MCF 10A (cell line): ENCODE results near the gene MED13L. TPM values are rescaled to one million over a fixed set of nuclear protein-coding genes. Genes with fewer than 3 reads are reported as not detected.

Experiments used
- BruUV-seq: library from RNA; stranded (reverse); fragments of 400-500 nt; replicated peaks from 2 replicates; lab custom pipeline; 2021; lab: Mats Ljungman, UMichigan
- CTCF ChIA-PET: fragments of 300-600 bp; sonication (Branson Sonifier 250); formaldehyde crosslinking; extraction: SDS; loops from one replicate; lab custom pipeline; 2021; ENCODE audit warnings: antibody characterized with exemption, inconsistent platforms; lab: Yijun Ruan, JAX
- POLR2A ChIA-PET: fragments of 300-600, 350-650 bp; sonication (Branson Sonifier 250); formaldehyde crosslinking; extraction: SDS; loops from one replicate; lab custom pipeline; 2020; ENCODE audit warnings: antibody characterized with exemption, inconsistent platforms; lab: Yijun Ruan, JAX
- DNase-seq: peaks from one replicate; pipeline ENCODE4 v3.0.0-alpha.2; 2018; ENCODE audit not compliant: unreplicated experiment
- H3K27ac Mint-ChIP-seq: one replicate; pipeline ENCODE4 v1.8.0; 2022; ENCODE audit warnings: mild to moderate bottlenecking, low read depth, mixed read lengths; ENCODE audit not compliant: unreplicated experiment
- H3K27me3 Mint-ChIP-seq: one replicate; pipeline ENCODE4 v1.8.0; 2022; ENCODE audit warnings: mixed read lengths; ENCODE audit not compliant: insufficient read depth, unreplicated experiment
- H3K36me3 Mint-ChIP-seq: one replicate; pipeline ENCODE4 v1.8.0; 2022; ENCODE audit warnings: mild to moderate bottlenecking, moderate library complexity, mixed read lengths; ENCODE audit not compliant: insufficient read depth, unreplicated experiment
- H3K4me1 Mint-ChIP-seq: one replicate; pipeline ENCODE4 v1.8.0; 2022; ENCODE audit warnings: mixed read lengths; ENCODE audit not compliant: insufficient read depth, unreplicated experiment
- H3K4me3 Mint-ChIP-seq: one replicate; pipeline ENCODE4 v1.8.0; 2022; ENCODE audit warnings: mild to moderate bottlenecking, moderate library complexity, mixed read lengths; ENCODE audit not compliant: unreplicated experiment
- H3K9me3 Mint-ChIP-seq: one replicate; pipeline ENCODE4 v1.8.0; 2022; ENCODE audit warnings: mixed read lengths; ENCODE audit not compliant: unreplicated experiment
- intact Hi-C: fragments of 100-400 bp; cut with micrococcal nuclease; formaldehyde crosslinking; loops from 2 replicates; pipeline ENCODE4 v1.14.1; 2022
- total RNA-seq: library from RNA; stranded (reverse); gene quantifications from 2 replicates; pipeline ENCODE4 v1.2.3, GENCODE V29; 2022
- TF ChIP-seq, protein P1 (sequence below): fragments of 200-600 bp; IDR thresholded peaks from one replicate; pipeline ENCODE4 v1.8.0; 2022; ENCODE audit warnings: antibody characterized with exemption, mild to moderate bottlenecking; ENCODE audit not compliant: unreplicated experiment

The MED13L gene
- total RNA-seq, 1 experiment from 2014 or later = 91.6 TPM

DNA sequence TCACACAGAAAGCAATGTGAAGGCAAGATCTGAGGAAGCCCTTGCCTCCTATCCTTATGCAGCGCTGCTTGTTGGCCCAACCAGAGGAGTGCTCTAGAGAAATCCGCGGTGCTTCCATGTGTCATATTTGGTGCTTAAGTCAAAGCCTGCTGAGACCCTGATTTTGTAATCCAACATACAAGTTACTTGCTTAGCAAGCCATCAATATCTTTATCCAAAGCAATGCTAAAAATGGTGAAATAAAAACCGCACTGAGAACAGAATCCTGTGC, 250.0 kb downstream of the MED13L start:
- Mint-ChIP-seq H3K4me3 (no peak overlapping the region), H3K9me3 (no peaks in the 10 kb centered on the region), H3K27me3 (no peaks in the 10 kb centered on the region), H3K36me3 (no peaks in the 10 kb centered on the region), H3K4me1 (peaks cover 7% of the 10 kb centered on the region), H3K27ac (no peak overlapping the region)
- CTCF ChIA-PET = interaction anchor here (1.2 kb wide), 2 partner anchors 11 to 29 kb away, joined by 3 read pairs; no protein-coding TSS in a partner anchor
- DNase-seq = no peak
- TF ChIP-seq, protein P1, sequence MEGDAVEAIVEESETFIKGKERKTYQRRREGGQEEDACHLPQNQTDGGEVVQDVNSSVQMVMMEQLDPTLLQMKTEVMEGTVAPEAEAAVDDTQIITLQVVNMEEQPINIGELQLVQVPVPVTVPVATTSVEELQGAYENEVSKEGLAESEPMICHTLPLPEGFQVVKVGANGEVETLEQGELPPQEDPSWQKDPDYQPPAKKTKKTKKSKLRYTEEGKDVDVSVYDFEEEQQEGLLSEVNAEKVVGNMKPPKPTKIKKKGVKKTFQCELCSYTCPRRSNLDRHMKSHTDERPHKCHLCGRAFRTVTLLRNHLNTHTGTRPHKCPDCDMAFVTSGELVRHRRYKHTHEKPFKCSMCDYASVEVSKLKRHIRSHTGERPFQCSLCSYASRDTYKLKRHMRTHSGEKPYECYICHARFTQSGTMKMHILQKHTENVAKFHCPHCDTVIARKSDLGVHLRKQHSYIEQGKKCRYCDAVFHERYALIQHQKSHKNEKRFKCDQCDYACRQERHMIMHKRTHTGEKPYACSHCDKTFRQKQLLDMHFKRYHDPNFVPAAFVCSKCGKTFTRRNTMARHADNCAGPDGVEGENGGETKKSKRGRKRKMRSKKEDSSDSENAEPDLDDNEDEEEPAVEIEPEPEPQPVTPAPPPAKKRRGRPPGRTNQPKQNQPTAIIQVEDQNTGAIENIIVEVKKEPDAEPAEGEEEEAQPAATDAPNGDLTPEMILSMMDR = no peak
- intact Hi-C loops = no loop called here
- POLR2A ChIA-PET = no interaction called here
- no TSS peak for BruUV-seq

DNA sequence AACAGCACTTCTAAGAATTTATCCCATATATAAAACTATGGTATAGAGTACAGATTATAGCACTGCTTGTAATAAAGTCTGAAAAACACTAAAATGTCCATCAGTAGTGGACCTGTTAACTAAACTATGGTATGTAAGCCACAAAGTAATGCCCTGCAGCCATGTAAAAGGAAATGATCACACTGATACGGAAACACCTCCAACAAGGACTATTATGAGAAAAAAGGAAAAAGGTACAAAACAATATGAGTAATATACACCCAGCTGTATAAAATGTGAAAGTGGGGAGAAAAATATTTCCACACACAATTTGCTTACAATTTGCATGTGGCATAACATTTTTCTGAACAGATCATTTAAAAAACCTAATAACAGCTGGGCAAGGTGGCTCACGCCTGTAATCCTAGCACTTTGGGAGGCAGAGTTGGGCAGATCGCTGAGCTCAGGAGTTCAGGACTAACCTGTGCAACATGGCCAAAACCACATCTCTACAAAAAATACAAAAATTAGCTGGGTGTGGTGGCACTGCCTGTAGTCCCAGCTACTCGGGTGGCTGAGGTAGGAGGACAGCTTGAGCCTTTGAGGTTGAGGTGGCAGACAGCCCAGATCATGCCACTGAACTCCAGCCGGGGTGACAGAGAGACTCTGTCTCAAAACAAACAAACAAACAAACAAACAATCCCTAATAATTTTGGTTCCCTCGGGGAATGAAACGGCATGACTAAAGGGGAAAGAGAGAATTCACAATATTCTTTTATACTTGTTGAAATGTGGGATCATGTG, 250.5 kb downstream of the MED13L start:
- no peaks in the 10 kb centered on the region for H3K27me3 Mint-ChIP-seq

DNA sequence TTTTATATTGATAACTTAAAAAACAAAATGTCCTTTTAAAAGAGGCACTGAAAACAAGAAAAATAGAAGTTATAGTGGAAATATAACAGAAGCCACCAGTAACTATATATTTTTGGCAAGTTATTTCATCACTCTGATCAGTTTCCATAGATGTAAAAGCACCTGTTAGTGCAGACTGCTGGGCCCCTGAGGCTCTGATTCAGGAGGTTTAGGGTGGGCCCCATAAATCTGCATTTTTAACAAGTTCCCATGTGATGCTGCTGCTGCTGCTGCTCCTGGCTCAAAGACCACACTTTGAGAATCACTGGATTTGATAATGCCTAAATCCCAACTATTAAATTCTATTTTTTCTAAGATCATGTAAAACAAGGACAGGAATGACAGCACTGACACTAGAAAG, 251.1 kb downstream of the MED13L start:
- ChIA-PET CTCF (no interaction called here), POLR2A (no interaction called here)
- no peaks in the 10 kb centered on the region for H3K27me3 Mint-ChIP-seq
- no peaks in the 10 kb centered on the region for H3K9me3 Mint-ChIP-seq
- peaks cover 6% of the 10 kb centered on the region for H3K4me1 Mint-ChIP-seq
- TF ChIP-seq, protein P1 = no peak
- no TSS peak for BruUV-seq
- no peak overlapping the region for H3K27ac Mint-ChIP-seq
- intact Hi-C loops = no loop called here
- no peak overlapping the region for H3K4me3 Mint-ChIP-seq
- no peaks in the 10 kb centered on the region for H3K36me3 Mint-ChIP-seq
- no peak for DNase-seq

More for the DNA sequence above, 250.5 kb downstream of the MED13L start:
- CTCF ChIA-PET = no interaction called here
- H3K36me3 Mint-ChIP-seq = no peaks in the 10 kb centered on the region
- peaks cover 6% of the 10 kb centered on the region for H3K4me1 Mint-ChIP-seq
- no peak overlapping the region for H3K4me3 Mint-ChIP-seq
- H3K9me3 Mint-ChIP-seq = no peaks in the 10 kb centered on the region
- no peak for DNase-seq
- no peak overlapping the region for H3K27ac Mint-ChIP-seq
- intact Hi-C loops = no loop called here
- TF ChIP-seq, protein P1 = no peak
- POLR2A ChIA-PET = no interaction called here
- BruUV-seq = no TSS peak

DNA sequence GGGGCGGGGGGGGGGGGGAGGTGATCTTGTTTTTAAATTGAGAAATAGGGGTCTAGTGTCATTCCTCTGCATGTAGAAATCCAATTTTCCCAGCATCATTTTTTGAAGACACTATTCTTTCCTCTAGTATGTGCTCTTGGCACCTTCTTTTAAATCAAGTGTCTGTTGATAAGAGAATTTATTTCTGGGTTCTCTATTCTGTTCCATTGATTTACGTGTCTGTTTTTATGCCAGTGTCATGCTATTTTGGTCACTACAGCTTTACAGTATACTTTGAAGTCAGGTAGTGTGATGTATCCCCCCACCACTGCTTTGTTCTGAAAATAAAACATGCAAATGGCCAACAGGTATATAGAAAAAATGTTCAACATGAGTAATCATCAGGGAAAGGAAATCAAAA, 252.7 kb downstream of the MED13L start:
- intact Hi-C loops = no loop called here
- CTCF ChIA-PET = interaction anchor here (0.6 to 0.9 kb wide), 2 partner anchors 27 to 712 kb away, joined by 3 read pairs; no protein-coding TSS in a partner anchor
- no peak for DNase-seq
- POLR2A ChIA-PET = interaction anchor here (0.9 kb wide), 1 partner anchor 147 kb away, joined by 4 read pairs; no protein-coding TSS in a partner anchor
- no peaks in the 10 kb centered on the region for H3K9me3 Mint-ChIP-seq
- no peaks in the 10 kb centered on the region for H3K27me3 Mint-ChIP-seq
- no peaks in the 10 kb centered on the region for H3K36me3 Mint-ChIP-seq
- H3K27ac Mint-ChIP-seq = no peak overlapping the region
- TF ChIP-seq, protein P1 = no peak
- H3K4me1 Mint-ChIP-seq = peaks cover 6% of the 10 kb centered on the region
- BruUV-seq = no TSS peak
- H3K4me3 Mint-ChIP-seq = no peak overlapping the region
